ENCODE measurements around the gene CADM1.

The CADM1 gene

GRCh38 chr11:115279813-115280761, 224.1 kb downstream of the CADM1 start:
- peak; percentile 70 for DNase-seq (ENCODE audit: low spot score)

- DNase-seq (ENCODE audit: low spot score) = no peak
Observed at GRCh38 chr11:115276799-115277198, 227.4 kb downstream of the CADM1 start.

GRCh38 chr11:115276191-115276590, 228.0 kb downstream of the CADM1 start:
- no peak for DNase-seq (ENCODE audit: low spot score)

GRCh38 chr11:115275045-115275444, 229.2 kb downstream of the CADM1 start:
- no peak for DNase-seq (ENCODE audit: low spot score)

GRCh38 chr11:115272925-115273324, 231.3 kb downstream of the CADM1 start:
- no peak for DNase-seq (ENCODE audit: low spot score)

GRCh38 chr11:115271643-115272042, 232.6 kb downstream of the CADM1 start:
- DNase-seq (ENCODE audit: low spot score) = no peak

GRCh38 chr11:115269191-115269950, 234.8 kb downstream of the CADM1 start:
- DNase-seq (ENCODE audit: low spot score) = no peak

- no peak for DNase-seq (ENCODE audit: low spot score)
Observed at GRCh38 chr11:115267871-115268270, 236.3 kb downstream of the CADM1 start.

- no peak for DNase-seq (ENCODE audit: low spot score)
Observed at GRCh38 chr11:115267238-115267781, 236.9 kb downstream of the CADM1 start.

GRCh38 chr11:115266066-115266639, 238.1 kb downstream of the CADM1 start:
- DNase-seq (ENCODE audit: low spot score) = peak; percentile 33

- no peak for DNase-seq (ENCODE audit: low spot score)
Observed at GRCh38 chr11:115263799-115264656, 240.2 kb downstream of the CADM1 start.

GRCh38 chr11:115258216-115258615, 246.0 kb downstream of the CADM1 start:
- DNase-seq (ENCODE audit: low spot score) = no peak

- DNase-seq (ENCODE audit: low spot score) = no peak
Observed at GRCh38 chr11:115257678-115258077, 246.5 kb downstream of the CADM1 start.

GRCh38 chr11:115257270-115257669, 246.9 kb downstream of the CADM1 start:
- no peak for DNase-seq (ENCODE audit: low spot score)

- DNase-seq (ENCODE audit: low spot score) = no peak
Observed at GRCh38 chr11:115256397-115257197, 247.6 kb downstream of the CADM1 start.

- DNase-seq (ENCODE audit: low spot score) = no peak
Observed at GRCh38 chr11:115255006-115255762, 249.0 kb downstream of the CADM1 start.

GRCh38 chr11:115251126-115251525, 253.1 kb downstream of the CADM1 start:
- DNase-seq (ENCODE audit: low spot score) = no peak

- no peak for DNase-seq (ENCODE audit: low spot score)
Observed at GRCh38 chr11:115249061-115249578, 255.1 kb downstream of the CADM1 start.

GRCh38 chr11:115247953-115248352, 256.3 kb downstream of the CADM1 start:
- DNase-seq (ENCODE audit: low spot score) = no peak

GRCh38 chr11:115247361-115247760, 256.9 kb downstream of the CADM1 start:
- no peak for DNase-seq (ENCODE audit: low spot score)
